ENCODE data around the gene FAM47E. TPM values are rescaled to one million over a fixed set of nuclear protein-coding genes. Genes with fewer than 3 reads are reported as not detected.

The FAM47E gene
- total RNA-seq, 1 experiment from 2014 or later: 0.72 TPM

GRCh38 chr4:76219299-76220055, 32.0 kb upstream of the FAM47E start:
- ChIA-PET POLR2A (no interaction called here), CTCF (no interaction called here)
- H3K27me3 ChIP-seq (ENCODE audit: control insufficient read depth, insufficient read depth, low read length): no peaks in the 10 kb centered on the region
- peaks cover 4% of the 10 kb centered on the region for H3K4me1 ChIP-seq (ENCODE audit: control insufficient read depth, insufficient read depth, low read length)
- no TSS peak for BruUV-seq (replicated peaks)
- H3K4me3 ChIP-seq (ENCODE audit: low read depth in 2 of 2, low read length in 2 of 2): no peak overlapping the region
- no peaks in the 10 kb centered on the region for H3K9me3 ChIP-seq (ENCODE audit: control insufficient read depth, insufficient read depth, low read depth, low read length)
- in situ Hi-C loops (cut with HindIII; ENCODE audit: low pct_unique_long_range_greater_than_20kb, low sequenced_read_pairs): no loop called here
- no peaks in the 10 kb centered on the region for H3K36me3 ChIP-seq (ENCODE audit: control insufficient read depth, insufficient read depth, low read length)
- TF ChIP-seq, protein P1, sequence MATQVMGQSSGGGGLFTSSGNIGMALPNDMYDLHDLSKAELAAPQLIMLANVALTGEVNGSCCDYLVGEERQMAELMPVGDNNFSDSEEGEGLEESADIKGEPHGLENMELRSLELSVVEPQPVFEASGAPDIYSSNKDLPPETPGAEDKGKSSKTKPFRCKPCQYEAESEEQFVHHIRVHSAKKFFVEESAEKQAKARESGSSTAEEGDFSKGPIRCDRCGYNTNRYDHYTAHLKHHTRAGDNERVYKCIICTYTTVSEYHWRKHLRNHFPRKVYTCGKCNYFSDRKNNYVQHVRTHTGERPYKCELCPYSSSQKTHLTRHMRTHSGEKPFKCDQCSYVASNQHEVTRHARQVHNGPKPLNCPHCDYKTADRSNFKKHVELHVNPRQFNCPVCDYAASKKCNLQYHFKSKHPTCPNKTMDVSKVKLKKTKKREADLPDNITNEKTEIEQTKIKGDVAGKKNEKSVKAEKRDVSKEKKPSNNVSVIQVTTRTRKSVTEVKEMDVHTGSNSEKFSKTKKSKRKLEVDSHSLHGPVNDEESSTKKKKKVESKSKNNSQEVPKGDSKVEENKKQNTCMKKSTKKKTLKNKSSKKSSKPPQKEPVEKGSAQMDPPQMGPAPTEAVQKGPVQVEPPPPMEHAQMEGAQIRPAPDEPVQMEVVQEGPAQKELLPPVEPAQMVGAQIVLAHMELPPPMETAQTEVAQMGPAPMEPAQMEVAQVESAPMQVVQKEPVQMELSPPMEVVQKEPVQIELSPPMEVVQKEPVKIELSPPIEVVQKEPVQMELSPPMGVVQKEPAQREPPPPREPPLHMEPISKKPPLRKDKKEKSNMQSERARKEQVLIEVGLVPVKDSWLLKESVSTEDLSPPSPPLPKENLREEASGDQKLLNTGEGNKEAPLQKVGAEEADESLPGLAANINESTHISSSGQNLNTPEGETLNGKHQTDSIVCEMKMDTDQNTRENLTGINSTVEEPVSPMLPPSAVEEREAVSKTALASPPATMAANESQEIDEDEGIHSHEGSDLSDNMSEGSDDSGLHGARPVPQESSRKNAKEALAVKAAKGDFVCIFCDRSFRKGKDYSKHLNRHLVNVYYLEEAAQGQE (IDR thresholded peaks at IDR 0.05; ENCODE audit: insufficient read depth in 1 of 2, low read depth in 2 of 2, low read length in 1 of 2): no peak
- no peak for TF ChIP-seq TCF7L2 (IDR thresholded peaks at IDR 0.05; ENCODE audit: low read depth, low read length)
- no peak for TF ChIP-seq SIN3A (IDR thresholded peaks at IDR 0.05; ENCODE audit: borderline replicate concordance, insufficient read depth, low read depth, low read length)
- no peak for TF ChIP-seq POLR2AphosphoS5 (IDR thresholded peaks at IDR 0.05; ENCODE audit: low read depth, low read length)
- TF ChIP-seq, protein P2, sequence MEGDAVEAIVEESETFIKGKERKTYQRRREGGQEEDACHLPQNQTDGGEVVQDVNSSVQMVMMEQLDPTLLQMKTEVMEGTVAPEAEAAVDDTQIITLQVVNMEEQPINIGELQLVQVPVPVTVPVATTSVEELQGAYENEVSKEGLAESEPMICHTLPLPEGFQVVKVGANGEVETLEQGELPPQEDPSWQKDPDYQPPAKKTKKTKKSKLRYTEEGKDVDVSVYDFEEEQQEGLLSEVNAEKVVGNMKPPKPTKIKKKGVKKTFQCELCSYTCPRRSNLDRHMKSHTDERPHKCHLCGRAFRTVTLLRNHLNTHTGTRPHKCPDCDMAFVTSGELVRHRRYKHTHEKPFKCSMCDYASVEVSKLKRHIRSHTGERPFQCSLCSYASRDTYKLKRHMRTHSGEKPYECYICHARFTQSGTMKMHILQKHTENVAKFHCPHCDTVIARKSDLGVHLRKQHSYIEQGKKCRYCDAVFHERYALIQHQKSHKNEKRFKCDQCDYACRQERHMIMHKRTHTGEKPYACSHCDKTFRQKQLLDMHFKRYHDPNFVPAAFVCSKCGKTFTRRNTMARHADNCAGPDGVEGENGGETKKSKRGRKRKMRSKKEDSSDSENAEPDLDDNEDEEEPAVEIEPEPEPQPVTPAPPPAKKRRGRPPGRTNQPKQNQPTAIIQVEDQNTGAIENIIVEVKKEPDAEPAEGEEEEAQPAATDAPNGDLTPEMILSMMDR (IDR thresholded peaks at IDR 0.05): no peak
- DNase-seq (ENCODE audit: low read depth, low spot score): no peak
- H3K27ac ChIP-seq (ENCODE audit: low read length): no peak overlapping the region
- intact Hi-C loops (cut with micrococcal nuclease; ENCODE audit: unreplicated experiment): no loop called here
- no peak for ATAC-seq

- ChIA-PET POLR2A (interaction anchor here (0.6 kb wide), 1 partner anchor 657 kb away, joined by 3 read pairs; no protein-coding TSS in a partner anchor), CTCF (interaction anchor here (0.6 kb wide), 1 partner anchor 233 kb away, joined by 6 read pairs; no protein-coding TSS in a partner anchor)
- Histone ChIP-seq H3K36me3 (ENCODE audit: control insufficient read depth, insufficient read depth, low read length) (no peaks in the 10 kb centered on the region), H3K4me1 (ENCODE audit: control insufficient read depth, insufficient read depth, low read length) (no peaks in the 10 kb centered on the region), H3K27me3 (ENCODE audit: control insufficient read depth, insufficient read depth, low read length) (no peaks in the 10 kb centered on the region), H3K9me3 (ENCODE audit: control insufficient read depth, insufficient read depth, low read depth, low read length) (peaks cover 2% of the 10 kb centered on the region; the same call in 1 of the 2 replicates), H3K4me3 (ENCODE audit: low read depth in 2 of 2, low read length in 2 of 2) (no peak overlapping the region), H3K27ac (ENCODE audit: low read length) (no peak overlapping the region)
- DNase-seq (ENCODE audit: low read depth, low spot score): no peak
- intact Hi-C loops (cut with micrococcal nuclease; ENCODE audit: unreplicated experiment): no loop called here
- TF ChIP-seq, protein P1 (IDR thresholded peaks at IDR 0.05; ENCODE audit: insufficient read depth in 1 of 2, low read depth in 2 of 2, low read length in 1 of 2): no peak
- TF ChIP-seq, protein P2 (IDR thresholded peaks at IDR 0.05): no peak
- ATAC-seq: no peak
- no TSS peak for BruUV-seq (replicated peaks)
- in situ Hi-C loops (cut with HindIII; ENCODE audit: low pct_unique_long_range_greater_than_20kb, low sequenced_read_pairs): no loop called here
Measured at GRCh38 chr4:76224171-76224570, 27.4 kb upstream of the FAM47E start.

All from Panc1 (cell line).